ENCODE measurements around the gene PAGR1. TPM values are rescaled to one million over a fixed set of nuclear protein-coding genes. Genes with fewer than 3 reads are reported as not detected.

Gene PAGR1
- total RNA-seq, 1 donor from 2014 or later = 26.4 TPM

DNA sequence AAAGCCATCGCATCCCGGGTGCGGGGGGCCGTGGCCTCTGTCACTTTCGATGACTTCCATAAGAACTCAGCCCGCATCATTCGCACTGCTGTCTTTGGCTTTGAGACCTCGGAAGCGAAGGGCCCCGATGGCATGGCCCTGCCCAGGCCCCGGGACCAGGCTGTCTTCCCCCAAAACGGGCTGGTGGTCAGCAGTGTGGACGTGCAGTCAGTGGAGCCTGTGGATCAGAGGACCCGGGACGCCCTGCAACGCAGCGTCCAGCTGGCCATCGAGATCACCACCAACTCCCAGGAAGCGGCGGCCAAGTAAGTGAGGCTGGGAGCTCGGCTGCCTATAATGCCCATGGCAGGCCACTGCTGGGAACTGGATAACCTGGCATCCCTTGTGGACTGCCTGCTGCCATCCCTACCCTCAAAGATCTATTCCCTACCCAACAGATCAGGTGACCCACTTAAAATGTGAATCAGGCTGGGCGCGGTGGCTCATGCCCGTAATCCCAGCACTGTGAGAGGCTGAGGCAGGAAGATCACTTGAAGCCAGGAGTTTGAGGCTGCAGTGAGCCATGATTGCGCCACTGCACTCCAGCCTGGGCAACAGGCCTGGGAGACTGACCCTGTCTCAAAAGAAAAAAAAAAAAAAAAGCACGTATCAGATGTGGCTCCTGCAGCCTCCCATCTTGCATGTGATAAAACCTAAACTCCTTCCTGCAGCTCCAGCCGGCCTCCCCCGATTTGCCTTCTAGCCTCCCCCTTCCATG, 28.8 kb downstream of the PAGR1 start:
- TF ChIP-seq, protein P1, sequence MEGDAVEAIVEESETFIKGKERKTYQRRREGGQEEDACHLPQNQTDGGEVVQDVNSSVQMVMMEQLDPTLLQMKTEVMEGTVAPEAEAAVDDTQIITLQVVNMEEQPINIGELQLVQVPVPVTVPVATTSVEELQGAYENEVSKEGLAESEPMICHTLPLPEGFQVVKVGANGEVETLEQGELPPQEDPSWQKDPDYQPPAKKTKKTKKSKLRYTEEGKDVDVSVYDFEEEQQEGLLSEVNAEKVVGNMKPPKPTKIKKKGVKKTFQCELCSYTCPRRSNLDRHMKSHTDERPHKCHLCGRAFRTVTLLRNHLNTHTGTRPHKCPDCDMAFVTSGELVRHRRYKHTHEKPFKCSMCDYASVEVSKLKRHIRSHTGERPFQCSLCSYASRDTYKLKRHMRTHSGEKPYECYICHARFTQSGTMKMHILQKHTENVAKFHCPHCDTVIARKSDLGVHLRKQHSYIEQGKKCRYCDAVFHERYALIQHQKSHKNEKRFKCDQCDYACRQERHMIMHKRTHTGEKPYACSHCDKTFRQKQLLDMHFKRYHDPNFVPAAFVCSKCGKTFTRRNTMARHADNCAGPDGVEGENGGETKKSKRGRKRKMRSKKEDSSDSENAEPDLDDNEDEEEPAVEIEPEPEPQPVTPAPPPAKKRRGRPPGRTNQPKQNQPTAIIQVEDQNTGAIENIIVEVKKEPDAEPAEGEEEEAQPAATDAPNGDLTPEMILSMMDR (IDR thresholded peaks at IDR 0.05; ENCODE audit: unreplicated experiment) = no peak
- Mint-ChIP-seq H3K27ac (no peak overlapping the region), H3K4me1 (ENCODE audit: low read depth) (peaks cover 3% of the 10 kb centered on the region), H3K9me3 (ENCODE audit: low read depth) (no peaks in the 10 kb centered on the region), H3K4me3 (ENCODE audit: low read depth) (no peak overlapping the region), H3K27me3 (no peaks in the 10 kb centered on the region), H3K36me3 (ENCODE audit: insufficient read depth) (no peaks in the 10 kb centered on the region)
- no peak for DNase-seq (ENCODE audit: low spot score, unreplicated experiment)

DNA sequence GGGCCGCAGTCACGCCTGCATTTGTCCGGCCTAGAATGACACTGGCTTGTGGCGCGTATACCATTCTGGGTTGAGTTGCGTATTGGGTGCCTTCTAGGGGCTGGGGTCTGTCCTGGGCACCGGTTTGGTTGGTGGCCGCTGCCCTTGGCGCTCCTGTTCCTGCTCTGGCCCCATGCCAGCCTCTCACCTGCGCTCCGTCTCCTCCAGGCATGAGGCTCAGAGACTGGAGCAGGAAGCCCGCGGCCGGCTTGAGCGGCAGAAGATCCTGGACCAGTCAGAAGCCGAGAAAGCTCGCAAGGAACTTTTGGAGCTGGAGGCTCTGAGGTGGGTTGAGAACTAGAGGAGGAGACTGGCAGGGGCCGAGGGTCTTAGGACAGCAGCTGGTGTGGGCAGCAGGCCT, 29.7 kb downstream of the PAGR1 start:
- DNase-seq (ENCODE audit: low spot score, unreplicated experiment) = no peak
- no peak overlapping the region for H3K4me3 Mint-ChIP-seq (ENCODE audit: low read depth)
- no peak overlapping the region for H3K27ac Mint-ChIP-seq
- TF ChIP-seq, protein P1 (IDR thresholded peaks at IDR 0.05; ENCODE audit: unreplicated experiment) = no peak
- no peaks in the 10 kb centered on the region for H3K9me3 Mint-ChIP-seq (ENCODE audit: low read depth)
- H3K27me3 Mint-ChIP-seq = no peaks in the 10 kb centered on the region
- H3K4me1 Mint-ChIP-seq (ENCODE audit: low read depth) = peaks cover 5% of the 10 kb centered on the region
- H3K36me3 Mint-ChIP-seq (ENCODE audit: insufficient read depth) = no peaks in the 10 kb centered on the region

DNA sequence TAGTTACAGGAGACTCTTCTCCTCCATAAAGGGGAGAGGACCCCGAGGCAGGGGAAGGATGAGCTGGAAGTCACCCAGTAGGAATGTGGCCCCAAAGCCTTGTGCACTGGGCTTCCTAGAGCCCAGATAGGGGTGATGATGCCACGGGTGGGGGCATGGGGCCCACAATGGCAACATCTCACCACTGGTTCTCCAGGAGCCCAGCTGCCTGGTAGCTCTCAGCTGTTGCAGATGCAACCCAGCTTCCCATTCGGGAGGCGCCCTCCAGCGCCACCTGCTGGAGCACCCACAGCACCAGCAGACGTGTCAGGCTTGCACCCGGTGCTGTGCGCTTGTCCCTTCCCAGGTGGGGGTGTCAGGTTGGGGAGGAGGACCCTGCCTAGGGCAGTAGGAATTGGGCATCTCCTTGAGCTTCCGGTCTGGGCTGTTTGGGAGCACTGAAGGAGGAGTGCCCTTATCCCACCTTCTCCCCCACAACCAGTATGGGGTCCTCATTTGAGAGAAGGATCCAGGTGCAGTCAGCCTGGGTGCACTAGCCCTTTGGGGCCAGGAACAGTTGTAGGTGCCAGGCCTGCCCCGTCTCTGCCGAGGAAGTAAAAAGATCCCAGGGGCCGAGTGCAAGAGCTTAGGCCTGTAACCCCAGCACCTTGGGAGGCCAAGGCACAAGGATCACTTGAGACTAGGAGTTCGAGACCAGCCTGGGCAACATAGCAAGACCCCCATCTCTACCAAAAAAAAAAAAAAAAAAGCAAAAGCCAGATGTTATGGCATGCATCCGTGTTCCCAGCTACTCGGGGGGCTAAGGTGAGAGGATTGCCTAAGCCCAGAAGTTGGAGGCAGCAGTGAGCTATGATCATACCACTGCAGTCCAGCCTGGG, 32.7 kb downstream of the PAGR1 start:
- Mint-ChIP-seq H3K4me3 (ENCODE audit: low read depth) (no peak overlapping the region), H3K36me3 (ENCODE audit: insufficient read depth) (no peaks in the 10 kb centered on the region), H3K27ac (no peak overlapping the region), H3K27me3 (no peaks in the 10 kb centered on the region), H3K4me1 (ENCODE audit: low read depth) (peaks cover 5% of the 10 kb centered on the region), H3K9me3 (ENCODE audit: low read depth) (no peaks in the 10 kb centered on the region)
- TF ChIP-seq, protein P1 (IDR thresholded peaks at IDR 0.05; ENCODE audit: unreplicated experiment) = peak; percentile 76
- DNase-seq (ENCODE audit: low spot score, unreplicated experiment) = peak; percentile 53

DNA sequence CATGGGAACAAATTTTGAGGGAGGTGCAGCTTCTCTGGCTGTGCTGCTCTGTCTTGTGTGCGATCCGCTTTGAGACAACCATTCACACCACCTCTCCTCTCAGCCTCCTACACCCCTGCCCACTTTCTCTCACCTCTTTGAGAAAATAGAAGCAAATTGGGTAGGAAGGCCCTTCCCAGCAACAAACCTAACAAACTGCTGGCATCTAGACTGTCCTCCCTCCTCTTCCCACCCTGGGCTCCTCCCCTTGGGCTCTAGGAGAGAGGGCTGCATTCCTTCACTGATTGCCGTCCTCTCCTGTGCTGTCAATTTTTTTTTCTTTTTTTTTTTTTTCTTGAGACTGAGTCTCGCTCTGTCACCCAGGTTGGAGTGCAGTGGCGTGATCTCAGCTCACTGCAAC, 33.6 kb downstream of the PAGR1 start:
- H3K9me3 Mint-ChIP-seq (ENCODE audit: low read depth) = no peaks in the 10 kb centered on the region
- TF ChIP-seq, protein P1 (IDR thresholded peaks at IDR 0.05; ENCODE audit: unreplicated experiment) = no peak
- H3K36me3 Mint-ChIP-seq (ENCODE audit: insufficient read depth) = no peaks in the 10 kb centered on the region
- H3K4me1 Mint-ChIP-seq (ENCODE audit: low read depth) = peaks cover 5% of the 10 kb centered on the region
- no peaks in the 10 kb centered on the region for H3K27me3 Mint-ChIP-seq
- H3K4me3 Mint-ChIP-seq (ENCODE audit: low read depth) = no peak overlapping the region
- no peak for DNase-seq (ENCODE audit: low spot score, unreplicated experiment)
- no peak overlapping the region for H3K27ac Mint-ChIP-seq

DNA sequence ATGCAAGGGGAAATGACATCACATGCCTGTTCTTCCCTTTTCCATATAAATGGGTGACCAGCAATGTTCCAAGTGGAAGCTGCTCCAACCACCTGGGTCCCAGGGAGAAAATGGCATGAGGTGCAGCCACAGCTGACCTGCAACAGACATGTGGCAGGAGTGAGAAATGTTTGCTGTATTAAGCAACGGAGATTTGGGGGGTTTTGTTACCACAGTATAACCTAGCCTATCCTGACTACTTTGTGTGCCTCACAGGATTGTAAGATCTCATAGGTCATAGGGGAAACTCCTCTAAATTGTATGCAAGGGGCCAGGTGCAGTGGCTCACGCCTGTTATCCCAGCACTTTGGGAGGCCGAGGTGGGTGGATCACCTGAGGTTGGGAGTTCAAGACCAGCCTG, 35.0 kb downstream of the PAGR1 start:
- no peaks in the 10 kb centered on the region for H3K27me3 Mint-ChIP-seq
- no peaks in the 10 kb centered on the region for H3K36me3 Mint-ChIP-seq (ENCODE audit: insufficient read depth)
- TF ChIP-seq, protein P1 (IDR thresholded peaks at IDR 0.05; ENCODE audit: unreplicated experiment) = no peak
- no peak overlapping the region for H3K4me3 Mint-ChIP-seq (ENCODE audit: low read depth)
- peaks cover 5% of the 10 kb centered on the region for H3K4me1 Mint-ChIP-seq (ENCODE audit: low read depth)
- DNase-seq (ENCODE audit: low spot score, unreplicated experiment) = no peak
- H3K9me3 Mint-ChIP-seq (ENCODE audit: low read depth) = no peaks in the 10 kb centered on the region
- no peak overlapping the region for H3K27ac Mint-ChIP-seq
